LoVo (cell line): ENCODE measurements around the gene IGFBP2.

Experiments
- DNase-seq: peaks from one replicate; pipeline ENCODE4 v3.0.0-alpha.2; 2016; ENCODE audit warnings: low spot score

IGFBP2 gene

DNA sequence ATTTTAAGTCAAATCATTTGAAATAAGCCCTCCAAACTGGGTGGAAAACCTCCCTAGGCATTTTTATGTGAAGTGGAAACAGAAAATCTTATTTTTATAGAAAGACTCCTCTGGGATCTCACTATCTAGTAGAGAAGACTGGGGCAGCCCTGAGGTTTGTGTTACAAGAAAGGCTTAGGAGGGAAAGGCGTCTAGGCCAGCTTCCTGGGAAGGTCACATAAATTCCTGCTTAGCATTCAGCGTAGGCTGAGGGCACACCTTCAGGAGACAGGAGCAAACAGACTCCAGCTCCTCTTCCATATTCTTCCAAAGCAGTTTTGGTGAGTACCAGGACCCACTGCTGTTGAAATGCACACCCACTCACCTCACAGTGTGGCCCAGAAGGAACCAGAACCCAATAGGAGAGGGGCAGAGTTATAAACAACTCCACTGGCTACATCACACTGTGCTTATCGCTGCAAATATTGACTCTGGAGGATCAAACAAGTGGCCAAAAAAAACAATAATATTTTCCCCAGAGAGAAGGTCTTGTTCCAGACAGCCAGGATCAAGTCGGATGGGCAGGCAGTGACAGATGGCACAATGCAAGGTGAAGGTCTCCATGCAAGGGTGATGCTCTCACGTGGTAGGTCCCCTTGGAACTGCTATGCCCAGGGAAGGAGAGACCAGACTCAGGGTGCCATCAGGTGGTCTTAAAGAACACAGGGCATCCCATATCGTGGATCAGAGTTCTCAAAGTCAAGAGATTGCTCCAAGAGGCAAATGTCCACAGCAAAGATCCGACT, 17.7 kb upstream of the IGFBP2 start:
- no peak for DNase-seq

DNA sequence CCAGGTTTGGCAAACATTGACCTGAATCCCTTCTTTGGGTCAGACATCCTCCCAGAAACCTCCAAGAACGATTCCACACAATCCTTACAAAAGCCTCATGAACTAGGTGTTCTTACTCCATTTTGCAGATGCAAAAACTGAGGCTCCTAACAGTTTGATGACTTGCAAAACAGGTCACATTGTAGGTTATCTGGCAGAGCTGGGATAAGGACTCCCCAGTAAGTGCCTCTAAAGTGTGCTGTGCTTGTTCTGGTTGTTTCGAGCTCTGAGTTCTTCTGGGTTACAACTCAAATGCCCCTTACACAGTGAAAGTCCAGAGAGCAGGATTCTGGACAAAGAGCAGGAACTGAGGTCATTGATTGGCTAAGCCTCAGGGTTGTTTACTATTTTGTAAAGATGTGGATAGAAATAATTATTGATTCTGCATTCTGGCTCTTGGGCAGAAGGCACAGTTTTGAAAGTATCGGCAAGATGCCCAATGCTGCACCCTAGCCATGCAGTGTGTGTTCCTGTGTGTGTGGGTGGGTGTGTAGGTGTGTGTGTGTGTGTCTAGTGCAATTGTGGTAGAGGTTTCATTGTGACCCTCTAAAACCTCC, 17.0 kb upstream of the IGFBP2 start:
- no peak for DNase-seq

DNA sequence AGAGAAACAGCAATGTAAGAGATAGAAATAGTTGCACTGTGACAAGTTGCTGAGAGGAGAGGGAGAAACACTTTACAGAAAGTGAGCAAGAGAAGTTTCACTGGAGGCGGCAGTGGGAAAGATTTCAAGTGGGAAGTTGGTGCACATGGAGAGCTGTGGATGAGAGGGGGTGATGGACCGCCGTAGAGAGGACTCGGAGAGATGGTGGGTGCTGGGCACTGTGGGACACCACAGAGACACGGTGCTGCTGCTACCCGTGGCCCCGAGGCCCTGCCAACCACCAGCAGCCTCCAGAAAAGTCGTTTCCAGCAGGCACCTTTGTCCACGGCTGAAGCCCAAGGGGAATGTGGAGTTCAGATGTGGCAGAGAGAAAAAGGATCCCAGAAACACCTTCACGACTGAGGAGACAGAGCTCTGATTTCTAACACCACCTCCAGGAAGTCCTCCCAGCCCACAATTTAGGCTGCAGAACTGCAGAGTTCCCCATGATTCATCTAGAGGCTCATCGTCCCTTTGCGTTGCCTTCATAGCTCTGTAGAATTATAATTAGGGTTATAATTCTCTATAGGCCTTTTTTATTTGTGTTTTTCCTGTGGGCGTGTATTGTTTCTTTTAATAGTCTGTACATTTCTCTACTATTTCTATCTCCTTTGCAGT, 15.9 kb upstream of the IGFBP2 start:
- DNase-seq, result no peak

GRCh38 chr2:216618785-216619184, 14.4 kb upstream of the IGFBP2 start:
- no peak for DNase-seq

- no peak for DNase-seq
Measured at GRCh38 chr2:216619411-216620393, 13.5 kb upstream of the IGFBP2 start.

GRCh38 chr2:216620786-216621185, 12.4 kb upstream of the IGFBP2 start:
- no peak for DNase-seq

GRCh38 chr2:216621292-216621691, 11.9 kb upstream of the IGFBP2 start:
- DNase-seq, result no peak

DNA sequence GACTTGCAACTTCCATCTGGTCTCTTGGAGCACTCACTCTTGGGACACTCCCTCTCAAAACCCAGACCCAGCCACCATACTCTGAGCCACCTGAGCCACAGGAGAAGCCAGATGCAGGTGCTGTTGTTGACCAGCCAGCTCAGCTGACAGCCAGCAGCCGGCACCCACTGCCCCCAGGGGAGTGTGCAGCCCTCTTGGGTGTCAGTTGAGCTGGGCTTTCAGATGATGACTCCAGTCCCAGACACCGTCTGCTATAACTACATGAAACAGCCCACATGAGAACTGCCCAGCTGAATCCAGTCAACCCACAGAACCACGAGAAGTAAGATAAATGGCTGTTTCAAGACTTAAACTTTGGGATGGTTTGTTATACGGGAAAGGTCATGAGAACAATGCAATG, 10.7 kb upstream of the IGFBP2 start:
- DNase-seq, result no peak

GRCh38 chr2:216624251-216624650, 9.0 kb upstream of the IGFBP2 start:
- DNase-seq, result no peak

GRCh38 chr2:216626168-216626874, 6.9 kb upstream of the IGFBP2 start:
- no peak for DNase-seq

- no peak for DNase-seq
Measured at GRCh38 chr2:216626875-216627245, 6.4 kb upstream of the IGFBP2 start.

GRCh38 chr2:216629784-216630183, 3.4 kb upstream of the IGFBP2 start:
- DNase-seq, result no peak

DNA sequence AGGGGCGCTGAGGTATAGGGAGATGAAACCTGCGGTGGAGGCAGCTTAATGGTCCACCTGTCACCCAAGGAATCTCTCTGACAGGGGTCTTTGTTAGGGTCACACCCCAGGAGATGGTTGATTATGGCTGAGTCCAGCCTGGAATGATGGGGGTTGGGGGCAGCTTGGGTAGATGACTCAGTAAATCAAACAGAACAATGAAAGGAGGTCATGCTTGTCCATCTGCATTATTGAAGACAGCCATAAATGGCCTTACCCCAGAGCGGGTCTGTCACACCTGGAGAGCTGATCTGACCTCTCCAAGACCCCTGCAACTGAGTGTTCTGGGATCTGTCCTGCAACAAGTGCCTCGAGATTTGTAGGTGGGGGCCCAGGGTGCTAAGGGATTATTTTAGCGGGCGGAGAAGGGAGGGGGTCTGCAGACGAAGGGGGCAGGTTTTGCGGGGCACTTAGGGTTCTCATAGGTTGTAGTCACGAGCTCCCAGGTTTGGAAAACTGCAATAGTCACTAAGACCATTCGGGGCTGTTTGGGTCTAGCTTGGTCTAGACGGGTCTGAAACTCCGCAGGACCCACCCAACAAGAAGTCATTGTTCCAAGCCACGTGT, 771 bp upstream of the IGFBP2 start:
- no peak for DNase-seq

- DNase-seq, result no peak
Measured at GRCh38 chr2:216633616-216634369, 573 bp downstream of the IGFBP2 start.

- no peak for DNase-seq
Measured at GRCh38 chr2:216634370-216635148, 1.3 kb downstream of the IGFBP2 start.

DNA sequence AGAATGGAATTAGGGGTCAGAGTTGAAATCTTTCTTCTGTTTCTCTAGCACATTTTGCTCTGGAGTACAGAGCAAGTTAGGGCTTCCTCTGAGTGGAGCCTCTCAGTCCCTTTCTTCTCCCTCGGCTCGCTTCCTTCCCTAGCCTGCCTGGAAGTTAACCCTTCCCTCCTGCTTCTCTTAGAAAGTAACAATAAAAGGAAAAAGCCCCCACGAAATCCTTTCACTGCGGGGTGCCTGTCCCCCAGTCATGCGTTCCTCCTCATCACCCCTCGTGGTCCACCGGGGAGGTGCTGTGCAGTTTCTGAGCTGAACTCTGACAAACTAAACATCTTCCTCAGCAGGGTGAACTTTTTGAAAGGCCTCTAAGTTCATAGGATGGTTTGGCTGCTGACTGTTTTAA, 2.0 kb downstream of the IGFBP2 start:
- no peak for DNase-seq

GRCh38 chr2:216635701-216636550, 2.7 kb downstream of the IGFBP2 start:
- no peak for DNase-seq
